Panc1 (cell line): ENCODE measurements around the gene NOVA2.

Experiments used
- CTCF ChIP-seq: fragments of 450-650 bp; IDR thresholded peaks from 2 replicates; pipeline ENCODE4 v1.5.1; 2017; ENCODE audit warnings: mild to moderate bottlenecking
- POLR2AphosphoS5 ChIP-seq: IDR thresholded peaks from 2 replicates; pipeline ENCODE4 v1.6.1; 2012; ENCODE audit warnings: mild to moderate bottlenecking, low read depth, low read length, moderate library complexity

- no peak for TF ChIP-seq POLR2AphosphoS5
- no peak for TF ChIP-seq CTCF
Observed at GRCh38 chr19:45929247-45929646, 44.4 kb downstream of the NOVA2 start.
